Stimulated activated CD8-positive, alpha-beta memory T cell treated with anti-CD3 and anti-CD28 coated beads, Interleukin-4, amount 100 ng/mL, for 24 hours (primary cell): ENCODE data around the gene RTTN.

Source experiments
- DNase-seq: peaks from one replicate; pipeline ENCODE4 v3.0.0-alpha.2; 2020; ENCODE audit warnings: low read depth

The RTTN gene

GRCh38 chr18:70028084-70028483 is 177.4 kb downstream of the RTTN start:
- no peak for DNase-seq

DNA sequence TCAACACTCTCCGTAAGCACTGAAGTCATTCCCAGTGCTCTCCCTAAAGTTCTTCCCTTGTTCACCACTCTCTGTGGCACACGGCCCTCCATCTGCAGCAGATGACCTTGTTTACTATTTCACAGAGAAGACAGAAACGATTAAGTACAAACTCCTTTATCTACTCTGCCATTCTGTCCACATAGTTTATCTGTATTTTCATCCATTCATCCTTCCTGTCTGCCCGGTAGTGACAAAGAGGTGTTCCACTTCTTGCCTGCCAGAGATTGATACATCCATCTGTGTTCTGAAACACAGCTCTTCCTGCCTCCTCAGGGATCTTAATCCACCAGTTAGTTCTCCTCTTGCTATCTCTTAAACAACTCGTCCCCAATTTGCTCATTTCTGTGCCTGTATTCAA is 179.9 kb downstream of the RTTN start:
- DNase-seq: no peak

GRCh38 chr18:70024829-70025228 is 180.7 kb downstream of the RTTN start:
- DNase-seq: no peak

GRCh38 chr18:70024093-70024492 is 181.4 kb downstream of the RTTN start:
- DNase-seq: no peak

- DNase-seq: no peak
Observed at GRCh38 chr18:70022636-70023035, 182.9 kb downstream of the RTTN start.

- DNase-seq: no peak
Observed at GRCh38 chr18:70021498-70021897, 184.0 kb downstream of the RTTN start.

- no peak for DNase-seq
Observed at GRCh38 chr18:70021043-70021442, 184.4 kb downstream of the RTTN start.

DNA sequence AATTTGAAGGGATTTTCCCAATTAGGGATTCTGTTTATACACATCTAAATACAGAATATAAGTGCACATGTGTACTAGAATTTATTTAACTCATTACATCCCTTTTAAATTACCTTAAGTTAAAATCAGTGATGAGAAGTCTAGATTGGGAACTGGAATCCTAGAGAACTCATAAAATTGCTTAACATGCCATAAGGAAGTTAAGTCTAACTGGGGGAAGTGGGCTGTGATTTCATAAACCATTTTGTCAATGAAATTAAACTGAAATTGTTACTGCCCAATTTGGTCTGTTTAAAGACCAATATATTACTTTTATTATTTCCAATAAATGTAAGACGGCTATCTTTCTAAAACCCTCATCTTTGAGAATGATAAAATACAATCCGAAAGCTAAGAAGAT is 185.5 kb downstream of the RTTN start:
- DNase-seq: no peak

DNA sequence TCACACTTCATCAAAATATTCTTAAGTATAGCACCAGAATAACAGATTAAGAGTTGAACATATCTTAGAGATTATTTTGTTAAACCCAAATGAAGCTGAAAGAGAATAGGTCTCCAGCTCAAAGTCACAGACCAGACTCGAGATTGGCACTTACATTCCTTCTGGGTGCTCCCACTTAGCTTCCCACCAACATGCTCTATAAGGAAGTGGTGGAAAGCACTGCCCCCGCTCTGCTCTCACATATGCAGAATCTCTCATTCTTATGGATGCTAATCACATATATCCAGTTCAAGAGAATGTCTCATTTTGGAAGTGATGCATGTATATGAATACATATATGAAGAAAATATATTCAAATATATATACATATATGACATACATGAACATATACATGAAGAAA is 186.4 kb downstream of the RTTN start:
- no peak for DNase-seq

- DNase-seq: no peak
Observed at GRCh38 chr18:70015127-70015526, 190.4 kb downstream of the RTTN start.

DNA sequence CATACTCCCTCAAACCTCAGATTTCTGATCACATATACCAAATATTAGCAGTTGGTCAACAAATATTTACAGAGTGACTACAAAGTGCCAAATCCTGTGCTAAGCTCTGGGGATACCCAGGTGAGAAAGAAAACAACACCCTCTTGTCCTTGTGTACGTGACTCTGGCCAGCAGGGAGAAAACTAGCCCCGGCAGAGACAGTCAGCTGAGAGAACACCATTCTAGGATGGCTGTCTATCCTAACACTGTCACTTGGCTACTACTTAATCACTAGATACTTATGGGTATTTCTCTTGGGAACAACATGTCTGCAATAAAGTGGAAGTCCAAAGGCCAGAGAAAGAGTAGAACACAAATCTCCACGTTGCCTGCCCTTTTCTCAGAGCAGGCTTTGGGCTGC is 199.9 kb downstream of the RTTN start:
- no peak for DNase-seq

- DNase-seq: no peak
Observed at GRCh38 chr18:70004696-70005095, 200.8 kb downstream of the RTTN start.

- no peak for DNase-seq
Observed at GRCh38 chr18:69999656-70000055, 205.8 kb downstream of the RTTN start.

GRCh38 chr18:69998523-69998987 is 206.9 kb downstream of the RTTN start:
- DNase-seq: no peak

DNA sequence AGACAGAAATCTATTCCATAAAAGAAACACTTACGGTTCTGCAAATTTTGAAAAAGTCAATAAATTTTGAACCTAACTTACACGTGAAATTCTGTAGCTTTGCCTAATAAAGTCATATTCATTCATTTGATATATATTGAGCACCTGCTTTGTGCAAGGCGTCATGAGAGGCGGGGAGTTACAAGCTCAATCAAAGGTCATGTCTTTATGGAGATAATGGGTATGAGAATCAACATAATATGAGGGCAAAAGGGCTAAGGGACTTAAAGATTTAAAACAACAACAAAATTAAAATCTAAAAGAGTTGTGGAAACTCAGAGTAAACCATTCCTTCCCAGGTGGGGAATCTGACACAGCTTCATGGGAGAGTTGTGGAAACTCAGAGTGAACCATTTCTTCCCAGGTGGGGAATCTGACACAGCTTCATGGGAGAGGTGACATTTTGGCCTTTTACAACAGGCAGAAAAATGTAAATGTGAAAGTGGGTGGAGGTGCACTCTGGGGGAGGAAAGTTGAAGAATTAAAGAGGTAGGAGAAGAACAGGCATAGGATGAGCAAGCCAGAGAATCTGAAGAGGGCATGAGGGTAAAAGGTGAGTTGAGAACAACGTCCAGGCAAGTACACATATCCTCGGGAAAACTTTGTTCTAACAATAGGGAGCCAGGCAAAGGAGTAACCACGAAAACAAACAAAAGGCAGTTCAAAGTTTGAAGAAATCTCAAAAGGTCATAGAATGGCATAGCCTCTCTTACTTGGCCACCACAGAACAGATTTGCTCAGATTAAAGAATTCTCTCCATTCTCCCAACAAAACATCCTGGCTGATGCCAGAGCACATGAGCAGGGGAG is 208.3 kb downstream of the RTTN start:
- no peak for DNase-seq

GRCh38 chr18:69996417-69996816 is 209.1 kb downstream of the RTTN start:
- DNase-seq: no peak

DNA sequence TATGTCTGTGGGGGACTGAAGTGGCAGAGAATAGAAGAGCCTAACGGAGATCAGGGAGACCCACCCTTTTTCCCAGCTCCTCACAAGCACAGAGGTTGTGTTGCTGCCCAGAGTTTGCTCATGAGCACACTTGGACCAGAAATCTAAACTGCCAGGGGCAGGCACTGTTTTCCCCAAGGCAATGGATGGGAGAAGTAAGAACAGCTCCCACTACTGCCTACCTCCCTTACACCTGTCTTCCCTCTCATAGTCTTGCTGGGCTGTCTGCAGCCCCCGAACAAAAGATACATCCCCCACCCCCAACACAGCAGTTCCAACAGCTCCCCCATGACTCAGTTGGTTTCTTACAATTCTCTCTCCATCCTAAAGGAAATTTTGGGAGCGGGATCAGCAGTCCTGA is 209.7 kb downstream of the RTTN start:
- no peak for DNase-seq

GRCh38 chr18:69992776-69993175 is 212.7 kb downstream of the RTTN start:
- DNase-seq: no peak

DNA sequence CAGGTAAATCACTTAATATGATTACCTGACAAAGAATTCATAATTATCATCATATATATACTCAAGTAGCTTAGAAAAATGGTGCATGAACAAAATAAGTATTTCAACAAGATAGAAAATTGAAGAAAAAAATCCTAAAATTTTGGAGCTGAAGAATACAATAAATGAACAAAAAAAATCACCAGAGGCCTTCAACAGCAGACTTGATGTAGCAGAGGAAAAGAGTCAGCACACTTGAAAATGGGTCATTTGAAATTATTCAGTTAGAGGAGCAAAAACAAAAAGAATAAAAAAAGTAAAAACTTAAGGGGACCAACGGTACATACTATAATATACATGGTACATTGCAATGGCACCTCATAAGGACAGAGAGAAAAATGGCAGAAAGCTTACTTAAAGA is 217.6 kb downstream of the RTTN start:
- DNase-seq: no peak

DNA sequence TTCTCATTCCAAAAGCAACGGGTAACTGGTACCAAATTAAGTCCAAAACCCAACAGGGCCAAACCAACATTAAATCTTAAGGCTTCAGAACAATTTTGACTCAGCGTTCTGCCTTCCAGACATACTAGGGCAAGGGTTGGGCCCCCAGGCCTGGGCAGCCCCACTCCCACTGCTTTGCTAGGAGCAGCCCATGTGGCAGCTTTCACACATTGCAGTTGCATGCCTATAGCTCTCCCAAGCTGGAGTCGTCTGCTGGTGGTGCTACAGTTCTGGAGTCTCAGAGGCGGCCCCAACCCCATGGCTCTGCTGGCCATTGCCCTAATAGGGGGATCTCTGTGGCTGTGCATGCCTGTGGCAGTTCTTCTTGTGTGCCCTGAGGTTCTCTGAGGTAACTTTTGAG is 220.2 kb downstream of the RTTN start:
- DNase-seq: no peak

GRCh38 chr18:69982417-69982816 is 223.1 kb downstream of the RTTN start:
- DNase-seq: no peak

DNA sequence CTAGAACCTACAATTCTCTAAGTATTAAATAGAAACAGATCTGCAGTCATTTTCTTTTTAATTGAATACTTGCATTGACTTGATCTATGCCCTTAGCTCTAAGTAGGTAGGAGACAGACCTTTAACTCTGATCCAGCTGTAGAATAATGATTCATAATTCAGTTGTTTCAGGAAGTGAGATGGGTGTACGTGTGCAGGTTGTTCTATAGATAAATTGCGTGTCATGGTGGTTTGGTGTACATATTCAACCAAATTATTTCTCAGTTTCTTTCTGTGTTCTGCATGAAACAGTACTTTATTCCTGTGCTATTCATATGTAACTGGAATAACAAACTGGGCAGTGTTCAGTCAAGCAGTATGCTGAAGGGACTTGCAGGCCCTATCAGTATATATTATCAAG is 223.5 kb downstream of the RTTN start:
- no peak for DNase-seq

DNA sequence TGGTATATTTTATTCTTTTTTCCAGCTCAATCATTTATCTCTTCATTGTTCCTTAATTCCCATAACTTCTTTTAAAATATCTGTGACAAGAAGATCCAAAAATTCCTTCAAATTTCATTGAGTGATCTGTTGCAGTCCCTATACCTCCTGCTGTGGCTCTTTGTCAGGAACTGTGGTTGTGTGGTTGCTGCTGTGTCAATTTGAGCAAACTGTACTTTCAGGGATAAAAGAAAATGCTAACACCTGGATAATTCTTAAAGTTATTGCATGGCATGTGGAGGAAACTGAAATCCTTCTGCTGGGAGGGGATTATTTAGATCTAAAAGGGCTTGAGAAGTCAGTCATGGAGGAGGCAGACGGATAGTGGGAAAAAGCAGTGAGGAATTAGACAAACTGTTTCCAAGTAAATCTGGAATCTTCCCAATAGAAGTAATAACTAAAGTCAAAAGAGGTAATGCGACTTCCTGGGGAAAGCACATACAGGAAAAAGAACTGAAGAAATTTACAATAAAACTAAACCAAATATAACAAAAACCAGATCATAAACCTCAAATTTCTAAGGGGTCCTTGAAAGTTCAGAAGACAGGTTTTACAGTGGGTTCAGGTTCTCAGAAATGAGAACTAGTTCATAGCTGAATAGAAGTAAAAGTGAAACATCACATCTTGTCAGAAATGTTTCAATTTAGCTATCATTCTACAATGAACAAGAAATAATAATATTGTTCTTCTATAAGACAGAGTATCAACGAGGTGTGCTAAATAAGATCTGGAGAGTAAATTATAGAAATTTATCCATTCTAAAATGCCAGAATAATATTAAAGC is 224.3 kb downstream of the RTTN start:
- no peak for DNase-seq
